WTC11 (cell line): ENCODE data around the gene SH3D21. TPM values are rescaled to one million over a fixed set of nuclear protein-coding genes. Genes with fewer than 3 reads are reported as not detected.
A peak's percentile ranks its signal among the peaks of the same experiment; 100 is the strongest.

Experiments
- CBFB ChIP-seq: sonication (generic); formaldehyde crosslinking; IDR thresholded peaks from 2 replicates; pipeline ENCODE4 v1.8.1; 2022; ENCODE audit warnings: mild to moderate bottlenecking, low read depth, missing genetic modification reagents
- ESRRA ChIP-seq: sonication (generic); formaldehyde crosslinking; IDR thresholded peaks from 2 replicates; pipeline ENCODE4 v1.8.1; 2022; ENCODE audit warnings: mild to moderate bottlenecking, missing genetic modification reagents, borderline replicate concordance
- FOXP1 ChIP-seq: sonication (generic); formaldehyde crosslinking; IDR thresholded peaks from 2 replicates; pipeline ENCODE4 v1.8.0; 2022; ENCODE audit warnings: missing genetic modification reagents, mild to moderate bottlenecking, moderate library complexity, borderline replicate concordance
- HMGA2 ChIP-seq: fragments of 250-450 bp; sonication (Bioruptor Pico); IDR thresholded peaks from 2 replicates; pipeline ENCODE4 v1.4.0; 2021; ENCODE audit warnings: mild to moderate bottlenecking, moderate library complexity
- IRF2 ChIP-seq: sonication (generic); formaldehyde crosslinking; IDR thresholded peaks from 2 replicates; pipeline ENCODE4 v1.8.0; 2022; ENCODE audit warnings: low read depth, missing genetic modification reagents, borderline replicate concordance
- JAZF1 ChIP-seq: fragments of 250-450 bp; sonication (Bioruptor Pico); IDR thresholded peaks from 2 replicates; pipeline ENCODE4 v1.9.0; 2021; ENCODE audit warnings: moderate library complexity, mild to moderate bottlenecking, inconsistent platforms
- JUN ChIP-seq: sonication (generic); formaldehyde crosslinking; IDR thresholded peaks from 2 replicates; pipeline ENCODE4 v1.8.0; 2023; ENCODE audit warnings: mild to moderate bottlenecking, missing genetic modification reagents
- KAT7 ChIP-seq: sonication (generic); formaldehyde crosslinking; IDR thresholded peaks from 2 replicates; pipeline ENCODE4 v1.8.1; 2023; ENCODE audit warnings: missing genetic modification reagents, mild to moderate bottlenecking, borderline replicate concordance
- NFE2L1 ChIP-seq: sonication (generic); formaldehyde crosslinking; IDR thresholded peaks from 2 replicates; pipeline ENCODE4 v1.8.1; 2023; ENCODE audit warnings: missing genetic modification reagents
- OVOL2 ChIP-seq: fragments of 250-450 bp; sonication (Bioruptor Pico); IDR thresholded peaks from 2 replicates; pipeline ENCODE4 v1.9.0; 2021; ENCODE audit warnings: mild to moderate bottlenecking, borderline replicate concordance
- SMAD4 ChIP-seq: sonication (generic); formaldehyde crosslinking; IDR thresholded peaks from 2 replicates; pipeline ENCODE4 v1.8.0; 2022; ENCODE audit warnings: mild to moderate bottlenecking, missing genetic modification reagents
- SP1 ChIP-seq: sonication (generic); formaldehyde crosslinking; conservative IDR thresholded peaks from 2 replicates; pipeline ENCODE4 v1.8.1; 2022; ENCODE audit warnings: missing genetic modification reagents
- TCF7 ChIP-seq: sonication (generic); formaldehyde crosslinking; IDR thresholded peaks from 2 replicates; pipeline ENCODE4 v1.8.0; 2022; ENCODE audit warnings: mild to moderate bottlenecking, low read depth, missing genetic modification reagents, moderate library complexity
- ZNF138 ChIP-seq: sonication (generic); formaldehyde crosslinking; conservative IDR thresholded peaks from 2 replicates; pipeline ENCODE4 v1.8.1; 2022; ENCODE audit warnings: mild to moderate bottlenecking, moderate library complexity, missing genetic modification reagents
- ZNF396 ChIP-seq: fragments of 250-450 bp; sonication (Bioruptor Pico); IDR thresholded peaks from 2 replicates; pipeline ENCODE4 v1.8.0; 2021; ENCODE audit warnings: mild to moderate bottlenecking, moderate library complexity, borderline replicate concordance
- ZNF671 ChIP-seq: fragments of 250-450 bp; sonication (Bioruptor Pico); IDR thresholded peaks from 2 replicates; pipeline ENCODE4 v1.8.0; 2021; ENCODE audit warnings: mild to moderate bottlenecking
- total RNA-seq: library from RNA; stranded (reverse); gene quantifications from 3 replicates; pipeline ENCODE4 v1.2.3, GENCODE V29; 2021
- TF ChIP-seq, protein P1 (sequence below): sonication (generic); formaldehyde crosslinking; IDR thresholded peaks from 2 replicates; pipeline ENCODE4 v1.8.1; 2023; ENCODE audit warnings: mild to moderate bottlenecking, missing genetic modification reagents, borderline replicate concordance
- TF ChIP-seq, protein P2 (sequence below): sonication (generic); formaldehyde crosslinking; IDR thresholded peaks from 2 replicates; pipeline ENCODE4 v1.8.1; 2023; ENCODE audit warnings: mild to moderate bottlenecking, missing genetic modification reagents
- TF ChIP-seq, protein P3 (sequence below): fragments of 250-450 bp; sonication (Bioruptor Pico); IDR thresholded peaks from 2 replicates; pipeline ENCODE4 v1.9.0; 2021; ENCODE audit warnings: mild to moderate bottlenecking
- TF ChIP-seq, protein P4 (sequence below): fragments of 250-450 bp; sonication (Bioruptor Pico); IDR thresholded peaks from 2 replicates; pipeline ENCODE4 v2.1.2; 2022; ENCODE audit warnings: mild to moderate bottlenecking, moderate library complexity
- TF ChIP-seq, protein P5 (sequence below): fragments of 200-600 bp; IDR thresholded peaks from 2 replicates; pipeline ENCODE4 v1.8.0; 2022; ENCODE audit warnings: antibody characterized with exemption
- TF ChIP-seq, protein P6 (sequence below): fragments of 250-450 bp; sonication (Bioruptor Pico); IDR thresholded peaks from 2 replicates; pipeline ENCODE4 v1.8.0; 2021; ENCODE audit warnings: mild to moderate bottlenecking
- TF ChIP-seq, protein P7 (sequence below): fragments of 250-450 bp; sonication (Bioruptor Pico); conservative IDR thresholded peaks from 2 replicates; pipeline ENCODE4 v1.9.0; 2021; ENCODE audit warnings: mild to moderate bottlenecking
- TF ChIP-seq, protein P8 (sequence below): sonication (generic); formaldehyde crosslinking; IDR thresholded peaks from 2 replicates; pipeline ENCODE4 v1.8.1; 2023; ENCODE audit warnings: mild to moderate bottlenecking, missing genetic modification reagents, moderate library complexity

SH3D21 gene
- total RNA-seq, 1 experiment from 2014 or later: 22.1 TPM

DNA sequence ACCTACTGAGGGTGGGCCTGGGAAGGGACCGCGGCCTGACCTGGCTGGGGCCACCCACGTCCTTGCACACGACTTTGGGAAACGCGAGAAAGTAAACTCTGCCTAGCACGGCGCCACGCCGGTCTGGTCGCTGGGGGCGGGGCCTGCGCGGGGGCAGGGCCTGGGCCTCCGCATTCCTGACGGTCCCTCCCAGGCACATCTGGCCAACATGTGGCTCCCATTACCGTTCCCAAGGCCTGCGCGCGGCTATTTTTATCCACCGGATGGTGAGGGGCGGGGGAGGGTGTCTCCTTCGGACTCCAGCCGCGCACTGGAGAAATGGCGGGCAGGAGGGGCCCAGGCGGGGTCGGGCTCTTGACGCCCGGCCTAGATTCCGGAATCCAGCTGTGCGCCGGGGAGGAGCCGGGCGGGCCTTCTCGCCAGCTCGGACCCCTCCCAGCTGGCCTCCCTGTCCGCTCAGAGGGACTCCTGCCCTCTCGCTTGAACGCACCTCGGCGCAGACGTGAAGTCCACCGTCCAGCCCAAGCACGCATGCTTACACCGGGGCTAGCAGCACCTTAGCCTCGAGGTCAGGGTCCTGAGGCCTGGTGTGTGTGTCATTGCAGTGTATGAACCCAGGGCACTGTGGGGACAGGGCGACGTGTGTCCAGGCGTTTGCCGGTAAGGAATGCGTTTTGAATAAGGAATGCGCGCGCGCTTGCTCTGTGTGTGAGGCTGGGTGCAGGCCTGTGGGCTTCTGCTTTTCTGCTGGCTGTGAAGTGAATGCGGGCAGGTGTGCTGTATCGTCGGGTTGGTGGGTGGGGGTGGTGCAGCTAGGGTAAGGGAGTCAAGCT lies 15.2 kb downstream of the SH3D21 start (continued):
- TF ChIP-seq, protein P1, sequence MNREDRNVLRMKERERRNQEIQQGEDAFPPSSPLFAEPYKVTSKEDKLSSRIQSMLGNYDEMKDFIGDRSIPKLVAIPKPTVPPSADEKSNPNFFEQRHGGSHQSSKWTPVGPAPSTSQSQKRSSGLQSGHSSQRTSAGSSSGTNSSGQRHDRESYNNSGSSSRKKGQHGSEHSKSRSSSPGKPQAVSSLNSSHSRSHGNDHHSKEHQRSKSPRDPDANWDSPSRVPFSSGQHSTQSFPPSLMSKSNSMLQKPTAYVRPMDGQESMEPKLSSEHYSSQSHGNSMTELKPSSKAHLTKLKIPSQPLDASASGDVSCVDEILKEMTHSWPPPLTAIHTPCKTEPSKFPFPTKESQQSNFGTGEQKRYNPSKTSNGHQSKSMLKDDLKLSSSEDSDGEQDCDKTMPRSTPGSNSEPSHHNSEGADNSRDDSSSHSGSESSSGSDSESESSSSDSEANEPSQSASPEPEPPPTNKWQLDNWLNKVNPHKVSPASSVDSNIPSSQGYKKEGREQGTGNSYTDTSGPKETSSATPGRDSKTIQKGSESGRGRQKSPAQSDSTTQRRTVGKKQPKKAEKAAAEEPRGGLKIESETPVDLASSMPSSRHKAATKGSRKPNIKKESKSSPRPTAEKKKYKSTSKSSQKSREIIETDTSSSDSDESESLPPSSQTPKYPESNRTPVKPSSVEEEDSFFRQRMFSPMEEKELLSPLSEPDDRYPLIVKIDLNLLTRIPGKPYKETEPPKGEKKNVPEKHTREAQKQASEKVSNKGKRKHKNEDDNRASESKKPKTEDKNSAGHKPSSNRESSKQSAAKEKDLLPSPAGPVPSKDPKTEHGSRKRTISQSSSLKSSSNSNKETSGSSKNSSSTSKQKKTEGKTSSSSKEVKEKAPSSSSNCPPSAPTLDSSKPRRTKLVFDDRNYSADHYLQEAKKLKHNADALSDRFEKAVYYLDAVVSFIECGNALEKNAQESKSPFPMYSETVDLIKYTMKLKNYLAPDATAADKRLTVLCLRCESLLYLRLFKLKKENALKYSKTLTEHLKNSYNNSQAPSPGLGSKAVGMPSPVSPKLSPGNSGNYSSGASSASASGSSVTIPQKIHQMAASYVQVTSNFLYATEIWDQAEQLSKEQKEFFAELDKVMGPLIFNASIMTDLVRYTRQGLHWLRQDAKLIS (CRISPR knock-in tag): peak; percentile 95; the same call in 1 of the 2 replicates
- TF ChIP-seq, protein P2, sequence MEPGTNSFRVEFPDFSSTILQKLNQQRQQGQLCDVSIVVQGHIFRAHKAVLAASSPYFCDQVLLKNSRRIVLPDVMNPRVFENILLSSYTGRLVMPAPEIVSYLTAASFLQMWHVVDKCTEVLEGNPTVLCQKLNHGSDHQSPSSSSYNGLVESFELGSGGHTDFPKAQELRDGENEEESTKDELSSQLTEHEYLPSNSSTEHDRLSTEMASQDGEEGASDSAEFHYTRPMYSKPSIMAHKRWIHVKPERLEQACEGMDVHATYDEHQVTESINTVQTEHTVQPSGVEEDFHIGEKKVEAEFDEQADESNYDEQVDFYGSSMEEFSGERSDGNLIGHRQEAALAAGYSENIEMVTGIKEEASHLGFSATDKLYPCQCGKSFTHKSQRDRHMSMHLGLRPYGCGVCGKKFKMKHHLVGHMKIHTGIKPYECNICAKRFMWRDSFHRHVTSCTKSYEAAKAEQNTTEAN (CRISPR knock-in tag): peak; percentile 90; the same call in 1 of the 2 replicates
- TF ChIP-seq, protein P3, sequence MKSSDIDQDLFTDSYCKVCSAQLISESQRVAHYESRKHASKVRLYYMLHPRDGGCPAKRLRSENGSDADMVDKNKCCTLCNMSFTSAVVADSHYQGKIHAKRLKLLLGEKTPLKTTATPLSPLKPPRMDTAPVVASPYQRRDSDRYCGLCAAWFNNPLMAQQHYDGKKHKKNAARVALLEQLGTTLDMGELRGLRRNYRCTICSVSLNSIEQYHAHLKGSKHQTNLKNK (CRISPR knock-in tag): no peak
- TF ChIP-seq ZNF138 (CRISPR knock-in tag) (no peak), ESRRA (no peak), NFE2L1 (CRISPR knock-in tag) (peak; percentile 51; the same call in 1 of the 2 replicates), OVOL2 (CRISPR knock-in tag) (no peak), TCF7 (CRISPR knock-in tag) (peak; percentile 68; the same call in 1 of the 2 replicates), HMGA2 (CRISPR knock-in tag) (no peak), JUN (peak; percentile 55; the same call in 1 of the 2 replicates), FOXP1 (CRISPR knock-in tag) (peak; percentile 97), SP1 (peak; percentile 84), ZNF671 (CRISPR knock-in tag) (no peak), KAT7 (CRISPR knock-in tag) (no peak), JAZF1 (no peak), IRF2 (CRISPR knock-in tag) (0 out of 2 replicates have a peak, but pooled peaks have one; percentile 49), CBFB (CRISPR knock-in tag) (no peak), ZNF396 (no peak), SMAD4 (no peak)
- TF ChIP-seq, protein P4, sequence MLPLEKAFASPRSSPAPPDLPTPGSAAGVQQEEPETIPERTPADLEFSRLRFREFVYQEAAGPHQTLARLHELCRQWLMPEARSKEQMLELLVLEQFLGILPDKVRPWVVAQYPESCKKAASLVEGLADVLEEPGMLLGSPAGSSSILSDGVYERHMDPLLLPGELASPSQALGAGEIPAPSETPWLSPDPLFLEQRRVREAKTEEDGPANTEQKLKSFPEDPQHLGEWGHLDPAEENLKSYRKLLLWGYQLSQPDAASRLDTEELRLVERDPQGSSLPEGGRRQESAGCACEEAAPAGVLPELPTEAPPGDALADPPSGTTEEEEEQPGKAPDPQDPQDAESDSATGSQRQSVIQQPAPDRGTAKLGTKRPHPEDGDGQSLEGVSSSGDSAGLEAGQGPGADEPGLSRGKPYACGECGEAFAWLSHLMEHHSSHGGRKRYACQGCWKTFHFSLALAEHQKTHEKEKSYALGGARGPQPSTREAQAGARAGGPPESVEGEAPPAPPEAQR (CRISPR knock-in tag): no peak
- TF ChIP-seq, protein P5, sequence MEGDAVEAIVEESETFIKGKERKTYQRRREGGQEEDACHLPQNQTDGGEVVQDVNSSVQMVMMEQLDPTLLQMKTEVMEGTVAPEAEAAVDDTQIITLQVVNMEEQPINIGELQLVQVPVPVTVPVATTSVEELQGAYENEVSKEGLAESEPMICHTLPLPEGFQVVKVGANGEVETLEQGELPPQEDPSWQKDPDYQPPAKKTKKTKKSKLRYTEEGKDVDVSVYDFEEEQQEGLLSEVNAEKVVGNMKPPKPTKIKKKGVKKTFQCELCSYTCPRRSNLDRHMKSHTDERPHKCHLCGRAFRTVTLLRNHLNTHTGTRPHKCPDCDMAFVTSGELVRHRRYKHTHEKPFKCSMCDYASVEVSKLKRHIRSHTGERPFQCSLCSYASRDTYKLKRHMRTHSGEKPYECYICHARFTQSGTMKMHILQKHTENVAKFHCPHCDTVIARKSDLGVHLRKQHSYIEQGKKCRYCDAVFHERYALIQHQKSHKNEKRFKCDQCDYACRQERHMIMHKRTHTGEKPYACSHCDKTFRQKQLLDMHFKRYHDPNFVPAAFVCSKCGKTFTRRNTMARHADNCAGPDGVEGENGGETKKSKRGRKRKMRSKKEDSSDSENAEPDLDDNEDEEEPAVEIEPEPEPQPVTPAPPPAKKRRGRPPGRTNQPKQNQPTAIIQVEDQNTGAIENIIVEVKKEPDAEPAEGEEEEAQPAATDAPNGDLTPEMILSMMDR: no peak
- TF ChIP-seq, protein P6, sequence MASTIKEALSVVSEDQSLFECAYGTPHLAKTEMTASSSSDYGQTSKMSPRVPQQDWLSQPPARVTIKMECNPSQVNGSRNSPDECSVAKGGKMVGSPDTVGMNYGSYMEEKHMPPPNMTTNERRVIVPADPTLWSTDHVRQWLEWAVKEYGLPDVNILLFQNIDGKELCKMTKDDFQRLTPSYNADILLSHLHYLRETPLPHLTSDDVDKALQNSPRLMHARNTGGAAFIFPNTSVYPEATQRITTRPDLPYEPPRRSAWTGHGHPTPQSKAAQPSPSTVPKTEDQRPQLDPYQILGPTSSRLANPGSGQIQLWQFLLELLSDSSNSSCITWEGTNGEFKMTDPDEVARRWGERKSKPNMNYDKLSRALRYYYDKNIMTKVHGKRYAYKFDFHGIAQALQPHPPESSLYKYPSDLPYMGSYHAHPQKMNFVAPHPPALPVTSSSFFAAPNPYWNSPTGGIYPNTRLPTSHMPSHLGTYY (CRISPR knock-in tag): no peak
- TF ChIP-seq, protein P7, sequence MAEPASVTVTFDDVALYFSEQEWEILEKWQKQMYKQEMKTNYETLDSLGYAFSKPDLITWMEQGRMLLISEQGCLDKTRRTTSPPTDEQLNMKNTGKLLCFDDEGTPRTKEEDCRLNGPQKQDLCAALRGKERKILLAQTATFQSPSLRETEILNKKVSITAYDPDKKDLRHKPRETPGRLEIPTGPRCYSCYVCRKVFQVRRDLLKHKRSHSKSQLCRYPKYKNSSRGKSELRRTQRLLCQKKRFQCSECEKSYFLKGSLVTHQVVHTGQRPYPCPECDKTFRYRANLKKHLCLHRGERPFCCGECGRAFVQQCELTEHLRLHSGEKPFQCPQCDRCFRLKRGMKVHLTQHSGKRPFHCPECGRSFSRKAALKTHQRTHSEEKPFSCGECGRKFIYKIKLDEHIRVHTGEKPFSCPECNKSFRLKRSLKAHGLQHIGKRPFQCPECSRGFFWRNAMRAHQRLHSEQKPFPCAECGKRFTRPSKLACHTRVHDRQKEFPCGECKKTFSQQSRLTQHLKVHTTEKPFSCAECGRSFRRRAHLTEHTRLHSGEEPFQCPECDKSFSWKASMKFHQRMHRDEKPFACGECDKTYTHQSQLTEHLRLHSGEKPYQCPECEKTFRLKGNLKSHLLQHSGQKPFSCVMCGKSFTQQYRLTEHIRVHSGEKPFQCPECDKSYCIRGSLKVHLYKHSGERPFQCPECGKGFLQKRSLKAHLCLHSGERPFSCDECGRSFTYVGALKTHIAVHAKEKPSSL (CRISPR knock-in tag): no peak
- TF ChIP-seq, protein P8, sequence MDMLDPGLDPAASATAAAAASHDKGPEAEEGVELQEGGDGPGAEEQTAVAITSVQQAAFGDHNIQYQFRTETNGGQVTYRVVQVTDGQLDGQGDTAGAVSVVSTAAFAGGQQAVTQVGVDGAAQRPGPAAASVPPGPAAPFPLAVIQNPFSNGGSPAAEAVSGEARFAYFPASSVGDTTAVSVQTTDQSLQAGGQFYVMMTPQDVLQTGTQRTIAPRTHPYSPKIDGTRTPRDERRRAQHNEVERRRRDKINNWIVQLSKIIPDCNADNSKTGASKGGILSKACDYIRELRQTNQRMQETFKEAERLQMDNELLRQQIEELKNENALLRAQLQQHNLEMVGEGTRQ (CRISPR knock-in tag): peak; percentile 31; the same call in 1 of the 2 replicates
